Fibroblast of gingiva (primary cell): ENCODE results near the gene ROBO1.
"Not testable (repeated sequence)": the region's sequence is repeated elsewhere in the genome, so short reads cannot be mapped to it uniquely, and the experiment has no call there.

Experiments used
- DNase-seq: peaks from one replicate; pipeline ENCODE4 v3.0.0-alpha.2; 2011; ENCODE audit warnings: low read depth

Gene ROBO1

GRCh38 chr3:79767905-79768267 lies at the start of gene ROBO1:
TSS of gene ROBO1 (minus strand) at chr3:79767998.
- DNase-seq = no peak

DNA sequence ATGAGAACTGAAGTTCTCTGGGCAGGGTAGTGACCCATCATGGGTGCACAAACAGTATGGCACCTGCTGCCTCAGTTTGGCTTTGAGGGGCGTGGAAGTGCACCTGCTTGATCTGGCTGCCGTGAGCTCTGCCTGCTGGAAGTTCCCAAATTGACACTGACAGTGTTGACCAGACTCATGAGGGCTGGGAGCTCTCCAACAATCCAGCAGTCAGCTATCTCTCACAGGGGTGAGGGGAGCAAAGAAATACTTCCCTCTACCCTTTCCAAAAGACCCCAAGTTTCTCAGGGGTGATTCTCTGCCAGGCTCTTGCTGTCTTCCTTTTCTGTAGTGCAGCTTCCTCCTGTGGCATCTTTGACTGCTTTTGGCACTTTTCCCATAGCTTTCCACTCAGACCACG lies 49.4 kb upstream of the ROBO1 start:
- DNase-seq = no peak

GRCh38 chr3:79815478-79815877 lies 47.7 kb upstream of the ROBO1 start:
- no peak for DNase-seq

DNA sequence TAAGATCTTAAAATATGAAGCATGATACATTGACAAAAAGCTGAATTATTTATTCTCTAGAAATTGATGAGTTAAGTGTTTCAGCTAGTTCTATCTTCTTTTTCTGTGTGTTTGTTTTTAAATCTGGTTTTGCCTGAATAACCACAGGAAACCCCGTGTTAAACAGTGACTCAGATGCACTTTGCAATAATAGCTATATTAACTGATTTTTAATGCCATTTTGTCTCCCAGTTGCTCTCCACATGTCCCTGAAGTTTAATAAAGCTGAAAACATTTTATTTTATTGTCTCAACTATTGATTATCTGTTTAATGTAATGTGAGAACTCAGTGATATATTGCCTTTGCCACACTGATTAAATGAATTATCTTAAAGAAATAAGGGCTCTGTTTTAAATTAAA lies 42.8 kb upstream of the ROBO1 start:
- no peak for DNase-seq

DNA sequence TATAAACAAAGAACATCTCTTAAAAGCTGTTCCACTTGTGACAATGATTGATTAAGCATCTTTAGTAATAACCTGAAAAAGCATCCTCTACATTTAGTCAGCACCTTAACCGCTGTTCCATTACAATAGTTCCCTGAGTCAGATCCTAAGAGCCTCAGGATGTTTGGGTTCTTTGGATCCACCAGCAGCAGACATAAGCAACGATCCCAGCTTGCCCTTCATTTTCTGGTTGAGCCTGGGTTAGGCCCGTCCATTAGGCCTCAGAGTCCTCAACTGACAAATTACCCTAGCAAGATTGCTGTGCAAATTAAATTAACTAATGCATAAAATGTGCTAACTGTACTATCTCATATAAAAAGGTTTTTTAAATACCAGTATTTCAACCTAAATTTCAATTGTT lies 42.3 kb upstream of the ROBO1 start:
- no peak for DNase-seq

- DNase-seq = no peak
Observed at GRCh38 chr3:79809106-79809505, 41.3 kb upstream of the ROBO1 start.

DNA sequence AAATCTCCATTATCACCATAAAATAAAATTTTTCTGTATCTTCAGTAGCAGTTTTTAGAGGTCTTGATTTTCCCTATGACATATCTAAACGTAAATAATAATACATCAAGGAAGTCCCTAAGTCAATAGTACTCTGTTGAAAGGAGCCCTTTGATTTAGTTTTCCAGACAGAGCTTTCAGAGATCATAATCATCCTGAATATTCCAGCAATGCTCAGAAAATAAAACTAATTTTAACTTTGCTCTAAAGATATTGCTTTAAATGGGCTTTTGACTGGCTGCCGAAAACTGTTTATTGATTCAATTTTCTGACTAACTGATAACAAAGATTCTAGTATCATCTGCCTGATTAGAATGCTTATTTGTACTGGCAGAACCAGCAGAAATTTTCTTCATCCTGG lies 40.7 kb upstream of the ROBO1 start:
- DNase-seq = no peak

- DNase-seq = not testable (repeated sequence)
Observed at GRCh38 chr3:79790177-79790576, 22.4 kb upstream of the ROBO1 start.

DNA sequence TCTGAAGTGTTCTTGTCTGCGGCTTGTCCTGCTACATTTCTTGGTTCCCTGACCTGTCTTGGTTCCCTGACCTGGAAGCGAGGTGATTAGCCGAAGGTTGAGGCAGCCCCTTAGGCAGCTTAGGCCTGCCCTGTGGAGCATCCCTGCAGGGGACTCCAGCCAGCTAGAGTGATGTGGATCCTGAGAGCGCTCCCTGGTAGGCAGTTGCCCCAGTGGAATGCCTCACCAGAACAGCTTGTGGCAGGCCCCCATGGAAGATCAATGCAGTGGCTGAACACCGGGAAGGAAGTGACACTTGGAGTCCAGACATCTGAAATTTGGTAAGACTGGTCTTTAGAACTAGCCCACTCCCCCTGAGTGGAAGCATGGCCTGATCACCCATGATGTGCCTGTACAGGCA lies 5.5 kb upstream of the ROBO1 start:
- DNase-seq = no peak

GRCh38 chr3:79769229-79769628 lies 1.4 kb upstream of the ROBO1 start:
- DNase-seq = no peak

DNA sequence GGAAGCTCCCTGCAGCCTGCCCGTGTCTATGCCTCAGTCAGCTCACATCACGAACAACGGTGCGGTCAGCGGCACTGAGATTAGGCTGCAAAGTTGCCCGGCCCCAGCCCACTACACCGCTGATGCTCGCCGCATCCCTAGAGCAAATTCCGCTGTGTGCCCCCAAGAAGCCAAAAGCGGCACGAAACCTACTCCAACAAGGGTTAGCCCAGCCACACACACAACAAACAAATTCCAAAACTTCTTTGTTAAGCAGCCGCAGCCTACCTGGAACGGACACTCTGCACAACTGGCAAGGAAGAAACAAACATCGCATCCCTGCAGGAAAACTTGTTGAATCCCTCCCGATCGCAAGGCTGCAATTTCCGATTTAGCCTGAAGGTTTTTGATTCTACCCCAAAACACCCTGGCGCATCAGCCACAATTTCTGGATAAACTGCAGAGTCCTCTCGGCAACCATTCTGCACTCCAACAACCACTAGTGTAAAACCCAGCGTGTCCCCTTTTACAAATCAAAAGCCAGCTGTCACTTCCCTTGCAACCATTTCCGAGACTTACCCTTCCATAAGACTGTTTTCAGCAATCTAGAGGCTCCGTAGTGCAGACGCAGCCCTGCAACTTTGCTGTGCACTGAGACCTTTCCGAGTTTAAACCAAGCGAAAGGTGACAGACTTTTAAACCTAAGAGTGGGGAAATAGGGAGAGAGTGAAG lies 449 bp downstream of the ROBO1 start:
- DNase-seq = no peak

GRCh38 chr3:79766496-79767193 lies 1.2 kb downstream of the ROBO1 start:
- DNase-seq = no peak

- no peak for DNase-seq
Observed at GRCh38 chr3:79765911-79766310, 1.9 kb downstream of the ROBO1 start.

DNA sequence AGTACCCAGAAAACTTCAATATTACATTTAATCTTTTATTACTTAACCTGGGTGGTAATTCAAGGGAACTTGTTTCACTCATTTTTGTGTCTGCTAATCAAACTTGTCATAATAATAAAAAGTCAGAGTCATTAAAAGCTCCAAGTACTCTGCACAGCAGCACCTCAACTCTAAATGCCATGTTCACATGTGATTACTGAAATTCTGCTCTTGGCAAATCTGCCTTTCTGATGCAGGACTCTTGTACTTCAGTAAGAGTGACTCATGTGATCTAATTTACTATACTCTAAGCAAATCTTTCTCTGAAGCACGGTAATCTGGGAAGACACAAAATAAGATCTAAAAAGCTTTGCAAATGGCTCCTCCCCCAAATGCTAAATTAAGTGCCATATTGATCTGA lies 6.4 kb downstream of the ROBO1 start:
- DNase-seq = no peak

DNA sequence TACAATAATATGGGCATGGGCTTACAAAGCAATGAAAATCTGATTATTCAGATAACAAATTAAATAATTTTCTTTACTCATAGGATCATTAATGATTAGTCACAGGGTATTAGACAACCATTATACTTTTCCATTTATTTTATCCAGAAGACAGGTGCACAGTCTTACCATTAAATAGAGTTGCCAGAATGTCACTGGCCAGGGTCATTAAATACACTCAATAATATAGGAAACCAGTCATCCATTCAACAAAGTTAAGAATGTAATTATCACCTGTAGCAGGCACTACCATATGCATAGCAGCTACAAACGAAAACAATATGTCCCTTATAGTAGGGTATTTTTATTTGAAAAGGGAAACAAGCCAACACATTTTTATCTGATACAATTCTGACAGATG lies 16.1 kb downstream of the ROBO1 start:
- no peak for DNase-seq

GRCh38 chr3:79737530-79737929 lies 30.3 kb downstream of the ROBO1 start:
- no peak for DNase-seq

DNA sequence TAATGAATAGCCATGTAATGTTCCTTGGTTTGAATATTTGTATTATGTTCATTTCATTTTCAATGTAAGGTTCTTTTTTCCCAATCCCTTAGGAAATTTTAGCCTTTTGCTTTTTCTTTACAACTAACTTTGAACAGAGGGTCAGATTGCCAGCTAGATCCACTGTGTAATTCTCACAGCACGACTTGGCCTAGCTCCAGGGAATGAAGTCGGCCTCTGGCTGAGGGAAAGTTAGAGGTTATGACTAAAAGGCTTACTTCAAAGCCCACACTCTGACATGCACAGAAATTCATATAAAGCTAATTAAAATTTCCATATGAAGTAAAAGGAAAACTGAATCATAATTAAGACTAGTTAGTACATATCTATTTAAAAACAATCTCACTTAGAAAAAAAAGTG lies 38.7 kb downstream of the ROBO1 start:
- DNase-seq = no peak

DNA sequence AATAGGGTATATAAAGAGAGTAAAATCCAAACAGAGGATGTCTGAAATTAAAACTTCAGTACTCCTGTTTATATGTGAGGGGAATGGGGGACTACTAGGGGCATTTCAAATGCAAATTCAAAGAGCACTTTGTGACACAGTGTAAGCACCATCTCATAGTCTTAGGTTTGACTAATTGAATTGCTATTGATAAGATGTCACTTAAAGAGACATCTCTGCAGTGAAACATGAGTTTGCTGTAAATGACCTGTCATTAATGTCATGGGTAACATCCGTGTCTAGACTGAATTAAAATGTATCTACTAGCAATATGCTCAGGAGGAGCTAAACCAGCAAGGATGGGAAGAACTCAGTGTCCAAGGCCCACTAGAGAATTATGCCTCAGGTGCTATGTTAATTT lies 41.0 kb downstream of the ROBO1 start:
- DNase-seq = no peak

DNA sequence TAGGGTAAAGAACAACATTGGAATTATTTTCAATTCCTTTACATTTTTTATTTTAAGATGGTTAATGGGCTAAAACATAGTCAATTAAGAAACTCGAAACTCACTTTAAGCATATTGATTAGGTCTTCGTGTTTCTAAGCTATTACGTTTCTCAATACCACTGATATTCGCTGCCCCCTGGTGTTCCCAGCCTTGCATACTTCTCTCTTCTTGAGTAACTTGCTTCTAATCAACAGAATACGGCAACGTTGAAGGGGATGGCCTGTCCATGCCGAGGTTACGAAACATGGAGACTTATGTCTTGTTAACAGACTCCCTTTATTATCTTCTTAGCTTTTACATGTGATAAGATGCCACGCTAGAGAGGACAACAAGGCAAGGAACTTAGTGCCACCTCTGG lies 43.6 kb downstream of the ROBO1 start:
- no peak for DNase-seq

DNA sequence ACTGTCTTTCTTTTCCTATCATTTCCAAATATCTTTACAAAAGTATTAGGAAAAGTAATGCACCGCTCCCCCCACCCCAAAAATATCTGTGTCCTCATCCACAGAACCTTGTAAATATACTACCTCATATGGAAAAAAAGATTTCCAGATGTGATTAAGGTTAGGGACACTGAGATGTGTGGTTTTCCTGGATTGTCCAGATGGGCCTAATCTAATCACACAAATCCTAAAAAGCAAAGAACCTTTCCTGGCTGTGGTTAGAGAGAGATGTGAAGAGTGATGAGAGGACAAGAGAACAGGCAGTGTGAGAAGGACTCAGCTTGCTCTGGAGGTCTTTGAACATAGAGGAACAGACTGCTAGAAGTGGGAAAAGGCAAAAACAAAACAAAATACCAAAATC lies 77.7 kb downstream of the ROBO1 start:
- DNase-seq = no peak

DNA sequence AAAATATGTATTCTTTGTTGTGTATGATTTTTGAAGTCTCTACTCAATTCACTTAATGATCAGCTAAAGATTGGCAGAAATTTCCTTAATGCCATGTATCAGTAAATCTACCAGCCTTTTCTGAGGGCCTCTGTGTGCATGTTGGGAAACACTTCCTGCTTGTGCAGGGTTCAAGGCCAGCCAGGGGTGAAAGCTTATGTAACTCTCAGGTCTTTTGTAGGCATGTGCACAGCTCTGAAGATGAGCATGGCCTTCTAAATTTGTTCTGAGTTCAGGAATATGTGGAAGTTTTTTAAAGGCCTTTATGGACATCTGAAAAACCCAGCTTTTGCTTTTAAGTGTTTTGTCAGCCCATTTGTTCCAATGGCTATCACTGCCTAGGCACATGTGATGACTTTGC lies 82.7 kb downstream of the ROBO1 start:
- no peak for DNase-seq

DNA sequence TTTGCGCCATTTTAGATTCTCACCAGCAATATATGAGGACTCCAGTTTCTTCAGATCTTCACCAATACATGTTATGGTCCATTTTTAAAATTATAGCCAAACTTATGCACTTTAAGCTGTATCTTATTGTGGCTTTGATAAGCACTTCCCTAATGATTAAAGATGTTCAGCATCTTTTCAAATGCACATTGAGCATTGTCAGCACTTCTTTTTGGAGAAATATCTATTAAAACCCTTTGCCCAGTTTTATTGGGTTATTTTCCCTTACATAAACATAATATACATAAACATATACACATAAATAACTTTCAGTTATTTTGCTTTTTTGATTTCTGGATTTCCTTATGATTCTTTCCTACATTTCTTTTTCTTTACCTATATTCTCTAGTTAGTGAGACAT lies 83.8 kb downstream of the ROBO1 start:
- no peak for DNase-seq

GRCh38 chr3:79672731-79673130 lies 95.1 kb downstream of the ROBO1 start:
- no peak for DNase-seq

DNA sequence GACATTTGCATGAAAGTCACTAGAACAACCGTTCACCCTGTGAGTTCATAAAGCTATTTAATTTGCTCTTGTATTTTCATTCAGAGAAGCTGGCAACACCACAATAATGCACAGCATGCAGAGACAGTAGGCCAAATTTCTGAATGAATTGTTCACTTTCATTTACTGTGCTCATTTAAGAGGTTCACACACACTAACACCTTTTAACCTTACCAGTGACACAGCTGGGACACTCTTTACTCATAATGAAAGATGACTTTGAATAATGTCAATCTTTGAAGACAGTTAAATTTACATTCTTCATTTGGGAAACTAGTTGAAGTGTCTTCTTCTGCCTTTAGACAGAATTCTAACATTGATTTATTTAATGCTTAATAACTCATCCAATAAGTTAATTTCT lies 95.7 kb downstream of the ROBO1 start:
- no peak for DNase-seq
